Osteoblast (primary cell): ENCODE data around the gene LSMEM2. TPM values are rescaled to one million over a fixed set of nuclear protein-coding genes. Genes with fewer than 3 reads are reported as not detected.
"Not testable (repeated sequence)": the region's sequence is repeated elsewhere in the genome, so short reads cannot be mapped to it uniquely, and the experiment has no call there.

Experiments used
- DNase-seq: peaks from one replicate; pipeline ENCODE4 v3.0.0; 2011; ENCODE audit warnings: low spot score, mixed read lengths; ENCODE audit not compliant: insufficient read length; ENCODE audit errors: missing footprints
- H2AFZ ChIP-seq: 2 replicates; pipeline ENCODE4 v1.6.0; 2011; ENCODE audit warnings: mild to moderate bottlenecking, low read length
- H3K27ac ChIP-seq: 2 replicates; pipeline ENCODE4 v1.5.1; 2011; ENCODE audit warnings: mild to moderate bottlenecking, low read depth, low read length, moderate library complexity
- H3K27me3 ChIP-seq: 2 replicates; pipeline ENCODE4 v1.6.0; 2012; ENCODE audit warnings: mild to moderate bottlenecking, control low read depth, inconsistent platforms, low read length, moderate library complexity; ENCODE audit not compliant: insufficient read depth
- H3K36me3 ChIP-seq: 2 replicates; pipeline ENCODE4 v1.5.1; 2011; ENCODE audit warnings: mild to moderate bottlenecking, low read length, control low read depth, moderate library complexity; ENCODE audit not compliant: insufficient read depth
- H3K4me1 ChIP-seq: 2 replicates; pipeline ENCODE4 v1.5.1; 2011; ENCODE audit warnings: mild to moderate bottlenecking, low read length, control low read depth, moderate library complexity; ENCODE audit not compliant: insufficient read depth
- H3K4me2 ChIP-seq: 2 replicates; pipeline ENCODE4 v1.6.0; 2011; ENCODE audit warnings: mild to moderate bottlenecking, low read length; ENCODE audit not compliant: insufficient read depth
- H3K4me3 ChIP-seq: fragments of 200-600 bp; sonication (generic); 3 replicates; pipeline ENCODE4 v1.5.1; 2012; ENCODE audit warnings: mild to moderate bottlenecking, low read length, inconsistent platforms; ENCODE audit not compliant: insufficient read depth
- H3K79me2 ChIP-seq: 2 replicates; pipeline ENCODE4 v1.6.0; 2012; ENCODE audit warnings: mild to moderate bottlenecking, low read length, control low read depth, inconsistent platforms; ENCODE audit not compliant: insufficient read depth
- H3K9me3 ChIP-seq: 2 replicates; pipeline ENCODE4 v1.5.1; 2011; ENCODE audit warnings: low read depth, low read length, control low read depth
- H4K20me1 ChIP-seq: 2 replicates; pipeline ENCODE4 v1.6.0; 2012; ENCODE audit warnings: mild to moderate bottlenecking, low read length, control low read depth; ENCODE audit not compliant: insufficient read depth
- CTCF ChIP-seq: IDR thresholded peaks from 2 replicates; pipeline ENCODE4 v1.5.1; 2011; ENCODE audit warnings: mild to moderate bottlenecking, low read depth, low read length, moderate library complexity; ENCODE audit errors: extremely low read depth
- total RNA-seq: library from RNA; depleted of rRNA; stranded (reverse); fragments of >200 nt; gene quantifications from 2 replicates; pipeline ENCODE4 v1.2.3, GENCODE V29; 2012

The LSMEM2 gene
- total RNA-seq, 1 donor = not detected

GRCh38 chr3:50242851-50243542 is 35.9 kb upstream of the LSMEM2 start:
- Histone ChIP-seq H3K36me3 (peaks cover 21% of the 10 kb centered on the region), H2AFZ (peak overlapping the region; percentile 73), H3K4me1 (peaks cover 69% of the 10 kb centered on the region), H3K4me3 (peak overlapping the region; percentile 7), H3K79me2 (peaks cover 91% of the 10 kb centered on the region), H3K4me2 (peak overlapping the region; percentile 67), H4K20me1 (peaks cover 78% of the 10 kb centered on the region), H3K9me3 (no peaks in the 10 kb centered on the region), H3K27me3 (no peaks in the 10 kb centered on the region), H3K27ac (peak overlapping the region; percentile 77)
- no peak for TF ChIP-seq CTCF
- peak; percentile 94 for DNase-seq

GRCh38 chr3:50243543-50243895 is 35.4 kb upstream of the LSMEM2 start:
- Histone ChIP-seq H2AFZ (peak overlapping the region; percentile 73), H3K36me3 (peaks cover 21% of the 10 kb centered on the region), H3K79me2 (peaks cover 91% of the 10 kb centered on the region), H3K27me3 (no peaks in the 10 kb centered on the region), H3K4me1 (peaks cover 70% of the 10 kb centered on the region), H3K9me3 (no peaks in the 10 kb centered on the region), H3K27ac (peak overlapping the region; percentile 77), H3K4me3 (peak overlapping the region; percentile 7), H4K20me1 (peaks cover 74% of the 10 kb centered on the region), H3K4me2 (peak overlapping the region; percentile 67)
- no peak for TF ChIP-seq CTCF
- no peak for DNase-seq

GRCh38 chr3:50244813-50245212 is 34.1 kb upstream of the LSMEM2 start:
- peaks cover 74% of the 10 kb centered on the region for H4K20me1 ChIP-seq
- H3K27me3 ChIP-seq, DNase-seq, H2AFZ ChIP-seq, H3K4me3 ChIP-seq, H3K9me3 ChIP-seq, H3K4me2 ChIP-seq: not testable (repeated sequence)
- peaks cover 11% of the 10 kb centered on the region for H3K36me3 ChIP-seq
- peaks cover 91% of the 10 kb centered on the region for H3K79me2 ChIP-seq
- peaks cover 75% of the 10 kb centered on the region for H3K4me1 ChIP-seq
- H3K27ac ChIP-seq = peak overlapping the region; percentile 95

- Histone ChIP-seq H3K4me2 (peak overlapping the region; percentile 85), H2AFZ (no peak overlapping the region), H3K9me3 (no peaks in the 10 kb centered on the region), H3K27ac (peak overlapping the region; percentile 95), H3K4me1 (peaks cover 75% of the 10 kb centered on the region), H3K4me3 (peak overlapping the region; percentile 69), H3K79me2 (peaks cover 91% of the 10 kb centered on the region), H4K20me1 (peaks cover 74% of the 10 kb centered on the region), H3K36me3 (peaks cover 11% of the 10 kb centered on the region), H3K27me3 (no peaks in the 10 kb centered on the region)
- no peak for TF ChIP-seq CTCF
- DNase-seq = peak; percentile 61
Measured at GRCh38 chr3:50245251-50245745, 33.6 kb upstream of the LSMEM2 start.
